H1 (cell line): Measurements from ENCODE around the gene HJURP. TPM values are rescaled to one million over a fixed set of nuclear protein-coding genes. Genes with fewer than 3 reads are reported as not detected.

Source experiments
- CTCF ChIA-PET: fragments of 300-600 bp; sonication (Branson Sonifier 250); formaldehyde crosslinking; loops from one replicate; lab custom pipeline; 2021; ENCODE audit not compliant: partially characterized antibody; lab: Charles Lee
- POLR2A ChIA-PET: fragments of 300-600 bp; sonication (Branson Sonifier 250); formaldehyde crosslinking; loops from one replicate; lab custom pipeline; 2021; ENCODE audit warnings: inconsistent platforms; ENCODE audit not compliant: partially characterized antibody; lab: Charles Lee
- DNase-seq, 2 experiments: peaks; one replicate each; pipeline versions ENCODE4 v3.0.0 to v3.0.0-alpha.2; 2010 to 2022; ENCODE audit warnings: low spot score in 2 of 2, low read depth in 1 of 2, mixed read lengths in 1 of 2
- FAIRE-seq: peaks from 2 replicates; lab custom pipeline; 2011; peaks lifted over from hg19 to GRCh38; lab: Jason Lieb, UNC
- H2AFZ ChIP-seq: 2 replicates; pipeline ENCODE4 v1.8.1; 2012; ENCODE audit warnings: low read length, inconsistent platforms
- H2AK5ac ChIP-seq: 2 replicates; pipeline ENCODE4 v1.6.1; 2013; ENCODE audit warnings: low read depth, low read length
- H2BK120ac ChIP-seq: replicated peaks from 2 replicates; pipeline ENCODE3; 2013; ENCODE audit warnings: low read depth, low read length, inconsistent platforms
- H2BK12ac ChIP-seq: 2 replicates; pipeline ENCODE4 v1.6.1; 2013; ENCODE audit warnings: low read depth, low read length
- H2BK15ac ChIP-seq: 2 replicates; pipeline ENCODE4 v1.6.1; 2013; ENCODE audit warnings: low read length
- H2BK20ac ChIP-seq: 2 replicates; pipeline ENCODE4 v1.6.1; 2013; ENCODE audit warnings: low read length
- H2BK5ac ChIP-seq: 2 replicates; pipeline ENCODE4 v1.6.1; 2013; ENCODE audit warnings: low read depth, low read length
- H3K14ac ChIP-seq: 2 replicates; pipeline ENCODE4 v1.6.1; 2013; ENCODE audit warnings: inconsistent platforms; ENCODE audit not compliant: insufficient read length
- H3K18ac ChIP-seq: 2 replicates; pipeline ENCODE4 v1.6.1; 2013; ENCODE audit warnings: low read length; ENCODE audit errors: extremely low read depth
- H3K23ac ChIP-seq: 2 replicates; pipeline ENCODE4 v1.6.1; 2013; ENCODE audit warnings: inconsistent platforms; ENCODE audit not compliant: insufficient read length
- H3K23me2 ChIP-seq: 2 replicates; pipeline ENCODE4 v1.6.1; 2013; ENCODE audit warnings: low read depth, low read length
- H3K27ac ChIP-seq: 2 replicates; pipeline ENCODE4 v1.6.1; 2011; ENCODE audit warnings: low read depth, low read length, inconsistent platforms
- H3K27me3 ChIP-seq, 4 experiments: replicated peaks in 1 of 4; 1 replicate in 1 of 4; 2 replicates in 3 of 4; pipeline versions ENCODE4 v1.6.1 to v1.8.1; 2011 to 2013; ENCODE audit warnings: low read length in 3 of 4, mild to moderate bottlenecking in 3 of 4, inconsistent platforms in 2 of 4, mixed read lengths in 2 of 4, moderate library complexity in 1 of 4; ENCODE audit not compliant: control insufficient read depth in 3 of 4, insufficient read depth in 3 of 4; ENCODE audit errors: extremely low read depth in 1 of 4
- H3K36me3 ChIP-seq, 4 experiments: 2 replicates each; pipeline versions ENCODE4 v1.6.1 to v1.8.1; 2011 to 2013; ENCODE audit warnings: mild to moderate bottlenecking in 4 of 4, low read length in 3 of 4, moderate library complexity in 2 of 4, control low read depth in 1 of 4, inconsistent platforms in 1 of 4; ENCODE audit not compliant: insufficient read depth in 4 of 4, control insufficient read depth in 2 of 4
- H3K4ac ChIP-seq: replicated peaks from 2 replicates; pipeline ENCODE3; 2013; ENCODE audit warnings: low read length, low read depth, mixed read lengths, inconsistent platforms; ENCODE audit not compliant: insufficient read length
- H3K4me1 ChIP-seq, 4 experiments: replicated peaks in 1 of 4; 1 replicate in 1 of 4; 2 replicates in 3 of 4; pipeline versions ENCODE4 v1.6.1 to v1.8.1; 2011 to 2013; ENCODE audit warnings: low read length in 3 of 4, inconsistent platforms in 2 of 4, mixed read lengths in 1 of 4; ENCODE audit not compliant: insufficient read depth in 4 of 4, control insufficient read depth in 3 of 4
- H3K4me2 ChIP-seq, 2 experiments: 2 replicates each; pipeline versions ENCODE4 v1.6.1 to v1.8.1; 2011 to 2013; ENCODE audit warnings: low read depth in 2 of 2, low read length in 2 of 2, control low read depth in 1 of 2, inconsistent platforms in 1 of 2, mild to moderate bottlenecking in 1 of 2; ENCODE audit not compliant: insufficient read depth in 1 of 2
- H3K4me3 ChIP-seq, 4 experiments: fragments of 200-600, 300-600 bp in 1 of 4; sonication (generic), shearing (Covaris generic), sonication (Bioruptor Twin) in 1 of 4; 2 replicates each; pipeline versions ENCODE4 v1.5.1 to v1.8.1; 2011 to 2016; ENCODE audit warnings: low read length in 4 of 4, low read depth in 3 of 4, control low read depth in 2 of 4, inconsistent platforms in 2 of 4, mild to moderate bottlenecking in 2 of 4, mixed read lengths in 1 of 4, moderate library complexity in 1 of 4; ENCODE audit not compliant: insufficient read depth in 2 of 4; ENCODE audit errors: extremely low read depth in 1 of 4
- H3K56ac ChIP-seq: replicated peaks from 2 replicates; pipeline ENCODE3; 2013; ENCODE audit warnings: low read depth, mild to moderate bottlenecking, mixed read lengths, low read length, inconsistent platforms; ENCODE audit not compliant: insufficient read length
- H3K79me1 ChIP-seq: 2 replicates; pipeline ENCODE4 v1.6.1; 2013; ENCODE audit warnings: low read depth, low read length, control low read depth
- H3K79me2 ChIP-seq, 2 experiments: 2 replicates each; pipeline versions ENCODE4 v1.6.1 to v1.8.1; 2012 to 2013; ENCODE audit warnings: low read length in 2 of 2, mild to moderate bottlenecking in 2 of 2, inconsistent platforms in 1 of 2; ENCODE audit not compliant: insufficient read depth in 2 of 2, control insufficient read depth in 1 of 2
- H3K9ac ChIP-seq, 4 experiments: replicated peaks in 1 of 4; 1 replicate in 1 of 4; 2 replicates in 3 of 4; pipeline versions ENCODE4 v1.6.1 to v1.8.1; 2011 to 2013; ENCODE audit warnings: low read depth in 3 of 4, low read length in 3 of 4, control low read depth in 2 of 4, mild to moderate bottlenecking in 2 of 4, moderate library complexity in 2 of 4, inconsistent platforms in 1 of 4; ENCODE audit errors: extremely low read depth in 1 of 4
- H3K9me3 ChIP-seq, 2 experiments: 2 replicates each; pipeline versions ENCODE4 v1.6.1 to v1.8.1; 2012 to 2013; ENCODE audit warnings: mild to moderate bottlenecking in 2 of 2, moderate library complexity in 2 of 2, control low read depth in 1 of 2, inconsistent platforms in 1 of 2, low read depth in 1 of 2, low read length in 1 of 2, mixed read lengths in 1 of 2; ENCODE audit not compliant: insufficient read depth in 2 of 2
- H4K20me1 ChIP-seq, 2 experiments: replicated peaks in 1 of 2; 2 replicates each; pipeline versions ENCODE3 to v1.8.1; 2011 to 2013; ENCODE audit warnings: inconsistent platforms in 2 of 2, low read length in 2 of 2, mild to moderate bottlenecking in 1 of 2; ENCODE audit not compliant: insufficient read depth in 2 of 2, control insufficient read depth in 1 of 2
- H4K5ac ChIP-seq: 2 replicates; pipeline ENCODE4 v1.6.1; 2013; ENCODE audit warnings: low read length, low read depth, mixed read lengths, inconsistent platforms; ENCODE audit not compliant: insufficient read length
- H4K8ac ChIP-seq: 2 replicates; pipeline ENCODE4 v1.8.0; 2013; ENCODE audit warnings: mild to moderate bottlenecking, moderate library complexity, low read length, inconsistent platforms; ENCODE audit not compliant: insufficient read depth; ENCODE audit errors: extremely low read depth
- H4K91ac ChIP-seq: replicated peaks from 2 replicates; pipeline ENCODE3; 2013; ENCODE audit warnings: low read length, mixed read lengths, inconsistent platforms; ENCODE audit not compliant: insufficient read length
- EZH2 ChIP-seq: fragments of 200-600 bp; sonication (generic); IDR thresholded peaks from 2 replicates; pipeline ENCODE4 v1.7.1; 2012; ENCODE audit warnings: low read depth, mild to moderate bottlenecking, moderate library complexity, low read length, inconsistent platforms; ENCODE audit not compliant: severe bottlenecking
- PHF8 ChIP-seq: fragments of 200-600 bp; sonication (generic); conservative IDR thresholded peaks from 2 replicates; pipeline ENCODE4 v1.7.1; 2012; ENCODE audit warnings: low read depth, mild to moderate bottlenecking, inconsistent platforms, low read length, moderate library complexity
- POLR2A ChIP-seq, 2 experiments: IDR thresholded peaks; 1 replicate in 1 of 2; 2 replicates in 1 of 2; pipeline ENCODE4 v1.6.1; 2011; ENCODE audit warnings: low read depth in 2 of 2, low read length in 2 of 2, mild to moderate bottlenecking in 2 of 2; ENCODE audit errors: control extremely low read depth in 1 of 2
- RBBP5 ChIP-seq: IDR thresholded peaks from 2 replicates; pipeline ENCODE4 v1.7.1; 2012; ENCODE audit warnings: low read depth, mild to moderate bottlenecking, inconsistent platforms, low read length, moderate library complexity, borderline replicate concordance
- RNF2 ChIP-seq: fragments of 200-900, 300-1000 bp; sonication (generic); IDR thresholded peaks from 2 replicates; pipeline ENCODE4 v1.7.1; 2016; ENCODE audit warnings: borderline replicate concordance, low read depth, mild to moderate bottlenecking, antibody characterized with exemption, low read length; ENCODE audit not compliant: poor library complexity, severe bottlenecking; ENCODE audit errors: missing control alignments
- WGBS, 2 experiments: shearing (Covaris generic) in 1 of 2; methylation state at CpG; one replicate each; pipeline versions ENCODE4 v1.1.6 to v1.1.7; 2013 to 2015; ENCODE audit warnings: low lambda C conversion rate in 2 of 2, mixed read lengths in 2 of 2, inconsistent platforms in 1 of 2, low coverage in 1 of 2, missing lambda C conversion rate in 1 of 2; ENCODE audit not compliant: insufficient replicate concordance in 2 of 2, insufficient coverage in 1 of 2, insufficient read length in 1 of 2; ENCODE audit errors: extremely low coverage in 1 of 2, missing lambda C conversion rate in 1 of 2; 5-methylcytosine and 5-hydroxymethylcytosine counted together
- polyA plus RNA-seq, 7 experiments: library from polyadenylated mRNA; depleted of rRNA in 3 of 7; stranded (reverse) in 5 of 7; unstranded in 2 of 7; fragments of >200 nt in 5 of 7; fragments of 200-250 nt in 2 of 7; gene quantifications; 1 replicate in 5 of 7; 2 replicates in 1 of 7; 4 replicates in 1 of 7; pipeline versions ENCODE4 v1.2.1 to v1.2.3, GENCODE V29; 2011 to 2013; ENCODE audit warnings: missing spikeins in 2 of 7, mixed read lengths in 2 of 7
- total RNA-seq: library from RNA; stranded (reverse); fragmentation: NEBNext Ultra II Directional; extraction: Animal tissue kit (Norgen Biotek cat#: 25700); gene quantifications from 2 replicates; pipeline ENCODE4 v1.2.1, GENCODE V29; 2021

HJURP gene
- total and polyA plus RNA-seq, 2 of the 8 experiments (the other 6 are each of a cell fraction or from before 2014, with no cell fraction given) = 49.3 to 60.5 TPM

DNA sequence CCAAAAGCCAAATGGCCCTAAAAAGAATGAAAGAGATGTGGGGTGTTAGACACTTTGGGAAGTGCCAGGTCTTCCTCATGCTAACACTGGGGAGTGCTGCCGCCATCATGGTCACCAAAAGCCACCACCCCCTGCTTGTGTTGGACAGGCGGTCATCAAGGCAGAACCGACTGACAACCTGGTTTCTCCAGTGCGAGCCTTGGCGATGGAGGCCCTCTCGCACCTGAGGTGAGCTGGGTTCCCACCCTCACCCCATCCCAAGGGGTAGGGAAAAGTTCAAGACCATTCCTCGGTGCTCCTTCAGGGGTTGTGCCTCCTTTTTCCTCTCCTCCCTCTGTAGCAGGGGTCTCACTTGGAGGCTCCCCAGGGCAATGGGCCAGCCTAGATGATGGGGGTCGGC, 42.6 kb downstream of the HJURP start:
- H3K18ac ChIP-seq = no peak overlapping the region
- no peak overlapping the region for H2BK15ac ChIP-seq

More for the DNA sequence above, 42.6 kb downstream of the HJURP start:
- no peaks in the 10 kb centered on the region for H3K27me3 ChIP-seq
- no peak overlapping the region for H3K4ac ChIP-seq
- H2BK5ac ChIP-seq = no peak overlapping the region
- H3K36me3 ChIP-seq = no peaks in the 10 kb centered on the region
- FAIRE-seq = no peak
- H3K23ac ChIP-seq = no peak overlapping the region
- H3K4me1 ChIP-seq = no peaks in the 10 kb centered on the region
- no peak overlapping the region for H4K5ac ChIP-seq
- no peaks in the 10 kb centered on the region for H3K79me2 ChIP-seq
- POLR2A ChIA-PET = no interaction called here
- H2BK12ac ChIP-seq = no peak overlapping the region
- no peaks in the 10 kb centered on the region for H3K79me1 ChIP-seq
- H3K4me2 ChIP-seq = no peak overlapping the region
- no peaks in the 10 kb centered on the region for H4K20me1 ChIP-seq
- no peak overlapping the region for H2BK120ac ChIP-seq
- DNase-seq = no peak
- TF ChIP-seq POLR2A (IDR thresholded peaks at IDR 0.05; ENCODE audit: control extremely low read depth in 1 of 2, low read depth in 2 of 2, low read length in 2 of 2) (no peak), RNF2 (no peak), EZH2 (no peak), PHF8 (no peak), RBBP5 (no peak)
- TF ChIP-seq, all 59 proteins: peak for 0
- no peak overlapping the region for H3K14ac ChIP-seq
- H3K27ac ChIP-seq = no peak overlapping the region
- H3K9me3 ChIP-seq = no peaks in the 10 kb centered on the region
- H3K56ac ChIP-seq = no peak overlapping the region
- no peak overlapping the region for H2BK20ac ChIP-seq
- no peak overlapping the region for H3K4me3 ChIP-seq
- no peak overlapping the region for H2AK5ac ChIP-seq
- H3K9ac ChIP-seq = no peak overlapping the region
- CTCF ChIA-PET = no interaction called here
- no peaks in the 10 kb centered on the region for H3K23me2 ChIP-seq
- 91% methylated on average over 8 of the region's 8 CpGs; no CpG with 5 or more reads in 1 of the 2 experiments for WGBS, 2 experiments
- H2AFZ ChIP-seq = no peak overlapping the region
- no peak overlapping the region for H4K91ac ChIP-seq
- no peak overlapping the region for H4K8ac ChIP-seq
